ENCODE data around the gene KIF26B.

KIF26B gene

DNA sequence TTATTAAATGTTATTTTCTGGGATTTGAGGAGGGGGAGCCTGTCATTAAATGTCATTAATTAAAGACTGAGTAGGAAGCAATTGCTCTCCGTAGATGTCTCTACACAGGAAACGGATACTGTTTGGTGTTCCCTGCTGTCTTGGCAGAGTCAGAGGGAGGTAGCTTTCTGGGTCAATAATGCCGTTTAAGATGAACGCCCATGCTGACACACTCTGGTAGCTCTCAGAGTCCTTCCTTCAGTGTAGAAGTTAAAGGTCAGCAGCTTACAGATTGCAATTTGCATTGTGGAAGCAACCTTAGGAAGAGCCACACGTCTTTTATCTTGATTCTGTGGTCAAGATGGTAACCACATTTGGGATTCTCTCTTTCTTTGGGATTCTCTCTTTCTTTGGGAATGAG, 257.5 kb downstream of the KIF26B start:
- DNase-seq (ENCODE audit: insufficient read length, low spot score) (no peak), FAIRE-seq (no peak)
- TF ChIP-seq PAX5 (IDR thresholded peaks at IDR 0.05; ENCODE audit: insufficient read depth, low read length, severe bottlenecking) (no peak), TAF1 (IDR thresholded peaks at IDR 0.05; ENCODE audit: low read depth, low read length) (no peak), SPI1 (IDR thresholded peaks at IDR 0.05; ENCODE audit: low read depth, low read length) (no peak), POLR2A (IDR thresholded peaks at IDR 0.05; ENCODE audit: low read depth, low read length) (no peak), POU2F2 (IDR thresholded peaks at IDR 0.05; ENCODE audit: low read depth, low read length) (no peak), POLR2AphosphoS5 (IDR thresholded peaks at IDR 0.05; ENCODE audit: low read depth, low read length) (no peak)

DNA sequence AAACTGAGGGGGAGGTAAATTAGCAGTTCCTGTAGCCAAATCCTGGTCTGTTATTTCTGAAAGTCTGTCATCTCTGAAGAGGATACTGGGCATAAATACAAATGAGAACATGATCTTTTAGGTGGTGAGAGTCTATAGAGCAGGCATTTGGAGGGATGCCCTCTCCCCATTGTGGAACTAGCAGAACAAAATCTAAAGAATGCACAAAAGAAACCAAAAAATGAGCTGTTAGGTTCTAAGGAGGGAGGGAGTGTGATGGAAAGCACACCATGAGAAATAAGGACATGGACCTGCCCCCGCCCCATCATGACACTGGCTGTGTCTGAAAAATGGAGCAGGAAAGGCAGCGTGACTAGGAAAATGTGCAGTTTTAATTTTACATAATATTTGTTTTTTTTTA, 262.0 kb downstream of the KIF26B start:
- DNase-seq (ENCODE audit: insufficient read length, low spot score) (no peak), FAIRE-seq (no peak)
- TF ChIP-seq POLR2AphosphoS5 (IDR thresholded peaks at IDR 0.05; ENCODE audit: low read depth, low read length) (no peak), PAX5 (IDR thresholded peaks at IDR 0.05; ENCODE audit: insufficient read depth, low read length, severe bottlenecking) (no peak)

DNA sequence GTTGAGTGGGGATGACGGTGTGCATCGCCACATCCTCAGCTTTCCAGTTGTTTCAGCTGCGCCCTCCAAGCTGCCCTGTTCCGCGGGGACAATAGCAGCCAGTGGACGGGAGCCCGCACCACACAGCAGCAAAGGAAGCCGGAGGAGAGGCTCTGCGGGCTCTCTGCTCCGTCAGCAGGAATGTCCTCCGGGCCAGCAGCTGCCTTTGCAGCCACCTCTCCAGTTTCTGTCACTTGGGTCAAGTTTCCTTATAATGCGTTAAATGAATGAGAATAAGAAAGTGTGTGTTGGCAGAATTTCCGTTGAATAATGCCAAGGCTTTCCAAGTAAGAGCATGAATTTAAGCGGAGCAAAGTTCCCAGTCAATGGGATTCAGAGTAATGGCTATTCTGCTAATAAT, 263.3 kb downstream of the KIF26B start:
- no peak for FAIRE-seq
- TF ChIP-seq POU2F2 (IDR thresholded peaks at IDR 0.05; ENCODE audit: low read depth, low read length) (no peak), POLR2AphosphoS5 (IDR thresholded peaks at IDR 0.05; ENCODE audit: low read depth, low read length) (no peak), PAX5 (IDR thresholded peaks at IDR 0.05; ENCODE audit: insufficient read depth, low read length, severe bottlenecking) (no peak), SPI1 (IDR thresholded peaks at IDR 0.05; ENCODE audit: low read depth, low read length) (no peak), TAF1 (IDR thresholded peaks at IDR 0.05; ENCODE audit: low read depth, low read length) (no peak), POLR2A (IDR thresholded peaks at IDR 0.05; ENCODE audit: low read depth, low read length) (no peak)

DNA sequence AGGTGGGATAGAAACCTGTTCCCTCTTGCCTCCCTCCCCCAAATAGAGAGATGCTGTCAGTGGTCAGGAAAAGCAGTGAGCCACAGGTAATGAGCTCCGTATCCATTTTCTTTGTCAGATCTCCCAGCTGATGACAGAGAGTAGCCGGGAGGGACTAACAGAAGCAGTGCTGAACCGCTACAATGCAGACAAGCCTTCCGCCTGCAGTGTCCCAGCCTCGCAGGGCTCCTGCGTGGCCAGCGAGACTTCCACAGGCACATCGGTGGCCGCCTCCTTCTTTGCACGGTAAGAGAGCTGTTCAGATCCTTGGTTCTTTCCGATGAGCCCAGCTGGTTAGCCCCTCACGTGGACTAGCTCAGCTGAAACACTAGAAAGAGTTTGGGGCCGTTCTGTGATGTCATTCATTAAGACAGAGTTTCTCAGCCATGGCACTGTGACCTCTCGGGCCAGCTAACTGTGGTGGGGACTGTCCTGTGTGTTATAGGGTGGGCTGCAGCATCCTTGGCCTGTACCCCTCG, 264.7 kb downstream of the KIF26B start:
- DNase-seq (ENCODE audit: insufficient read length, low spot score): no peak
- FAIRE-seq: no peak
- TF ChIP-seq TAF1 (IDR thresholded peaks at IDR 0.05; ENCODE audit: low read depth, low read length) (no peak), PAX5 (IDR thresholded peaks at IDR 0.05; ENCODE audit: insufficient read depth, low read length, severe bottlenecking) (no peak), POLR2A (IDR thresholded peaks at IDR 0.05; ENCODE audit: low read depth, low read length) (no peak), POU2F2 (IDR thresholded peaks at IDR 0.05; ENCODE audit: low read depth, low read length) (no peak)

More for the DNA sequence above, 263.3 kb downstream of the KIF26B start:
- no peak for DNase-seq (ENCODE audit: insufficient read length, low spot score)

- TF ChIP-seq POLR2A (IDR thresholded peaks at IDR 0.05; ENCODE audit: low read depth, low read length) (no peak), SPI1 (IDR thresholded peaks at IDR 0.05; ENCODE audit: low read depth, low read length) (no peak), TAF1 (IDR thresholded peaks at IDR 0.05; ENCODE audit: low read depth, low read length) (no peak), POLR2AphosphoS5 (IDR thresholded peaks at IDR 0.05; ENCODE audit: low read depth, low read length) (no peak), POU2F2 (IDR thresholded peaks at IDR 0.05; ENCODE audit: low read depth, low read length) (no peak), PAX5 (IDR thresholded peaks at IDR 0.05; ENCODE audit: insufficient read depth, low read length, severe bottlenecking) (no peak)
- DNase-seq (ENCODE audit: insufficient read length, low spot score) (no peak), FAIRE-seq (no peak)
Observed at GRCh38 chr1:245419989-245420388, 265.2 kb downstream of the KIF26B start.

- no peak for TF ChIP-seq PAX5 (IDR thresholded peaks at IDR 0.05; ENCODE audit: insufficient read depth, low read length, severe bottlenecking)
- TF ChIP-seq TAF1 (IDR thresholded peaks at IDR 0.05; ENCODE audit: low read depth, low read length): no peak
- TF ChIP-seq POLR2AphosphoS5 (IDR thresholded peaks at IDR 0.05; ENCODE audit: low read depth, low read length): no peak
- TF ChIP-seq POU2F2 (IDR thresholded peaks at IDR 0.05; ENCODE audit: low read depth, low read length): no peak
- TF ChIP-seq POLR2A (IDR thresholded peaks at IDR 0.05; ENCODE audit: low read depth, low read length): no peak
- no peak for TF ChIP-seq SPI1 (IDR thresholded peaks at IDR 0.05; ENCODE audit: low read depth, low read length)
- FAIRE-seq (no peak), DNase-seq (ENCODE audit: insufficient read length, low spot score) (no peak)
Observed at GRCh38 chr1:245420926-245421325, 266.1 kb downstream of the KIF26B start.

GRCh38 chr1:245428681-245429080, 273.9 kb downstream of the KIF26B start:
- no peak for TF ChIP-seq SPI1 (IDR thresholded peaks at IDR 0.05; ENCODE audit: low read depth, low read length)
- no peak for TF ChIP-seq TAF1 (IDR thresholded peaks at IDR 0.05; ENCODE audit: low read depth, low read length)
- TF ChIP-seq POLR2AphosphoS5 (IDR thresholded peaks at IDR 0.05; ENCODE audit: low read depth, low read length): no peak
- no peak for TF ChIP-seq POLR2A (IDR thresholded peaks at IDR 0.05; ENCODE audit: low read depth, low read length)
- TF ChIP-seq PAX5 (IDR thresholded peaks at IDR 0.05; ENCODE audit: insufficient read depth, low read length, severe bottlenecking): no peak
- TF ChIP-seq POU2F2 (IDR thresholded peaks at IDR 0.05; ENCODE audit: low read depth, low read length): no peak
- DNase-seq (ENCODE audit: insufficient read length, low spot score): no peak
- FAIRE-seq: no peak

GRCh38 chr1:245431706-245432105, 276.9 kb downstream of the KIF26B start:
- TF ChIP-seq TAF1 (IDR thresholded peaks at IDR 0.05; ENCODE audit: low read depth, low read length): no peak
- no peak for TF ChIP-seq SPI1 (IDR thresholded peaks at IDR 0.05; ENCODE audit: low read depth, low read length)
- TF ChIP-seq POLR2A (IDR thresholded peaks at IDR 0.05; ENCODE audit: low read depth, low read length): no peak
- no peak for TF ChIP-seq POLR2AphosphoS5 (IDR thresholded peaks at IDR 0.05; ENCODE audit: low read depth, low read length)
- no peak for TF ChIP-seq PAX5 (IDR thresholded peaks at IDR 0.05; ENCODE audit: insufficient read depth, low read length, severe bottlenecking)
- TF ChIP-seq POU2F2 (IDR thresholded peaks at IDR 0.05; ENCODE audit: low read depth, low read length): no peak
- DNase-seq (ENCODE audit: insufficient read length, low spot score): no peak
- FAIRE-seq: no peak

GRCh38 chr1:245432228-245432875, 277.6 kb downstream of the KIF26B start:
- FAIRE-seq (no peak), DNase-seq (ENCODE audit: insufficient read length, low spot score) (no peak)
- TF ChIP-seq POU2F2 (IDR thresholded peaks at IDR 0.05; ENCODE audit: low read depth, low read length) (no peak), POLR2AphosphoS5 (IDR thresholded peaks at IDR 0.05; ENCODE audit: low read depth, low read length) (no peak), PAX5 (IDR thresholded peaks at IDR 0.05; ENCODE audit: insufficient read depth, low read length, severe bottlenecking) (no peak), POLR2A (IDR thresholded peaks at IDR 0.05; ENCODE audit: low read depth, low read length) (no peak), TAF1 (IDR thresholded peaks at IDR 0.05; ENCODE audit: low read depth, low read length) (no peak), SPI1 (IDR thresholded peaks at IDR 0.05; ENCODE audit: low read depth, low read length) (no peak)

DNA sequence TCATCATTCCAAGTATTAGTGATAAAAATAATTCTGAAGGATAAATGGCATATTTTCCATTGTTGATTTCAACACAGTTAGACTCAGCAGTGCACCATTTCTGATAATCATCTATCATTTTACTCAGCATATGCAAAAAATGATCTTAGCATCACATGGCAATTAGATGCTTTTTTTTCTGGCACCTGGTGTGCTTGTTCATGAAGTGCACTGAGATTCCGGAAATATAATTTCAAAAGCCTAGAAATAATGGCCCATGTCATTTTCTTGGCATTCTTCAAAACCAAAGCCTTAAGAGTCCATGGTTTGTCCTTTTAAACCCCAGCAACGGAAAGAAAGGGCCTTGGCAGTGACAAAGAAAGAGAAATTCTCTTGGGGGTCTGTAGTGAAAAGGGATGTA, 278.8 kb downstream of the KIF26B start:
- FAIRE-seq (no peak), DNase-seq (ENCODE audit: insufficient read length, low spot score) (no peak)
- TF ChIP-seq PAX5 (IDR thresholded peaks at IDR 0.05; ENCODE audit: insufficient read depth, low read length, severe bottlenecking) (no peak), SPI1 (IDR thresholded peaks at IDR 0.05; ENCODE audit: low read depth, low read length) (no peak), POU2F2 (IDR thresholded peaks at IDR 0.05; ENCODE audit: low read depth, low read length) (no peak), POLR2A (IDR thresholded peaks at IDR 0.05; ENCODE audit: low read depth, low read length) (no peak), TAF1 (IDR thresholded peaks at IDR 0.05; ENCODE audit: low read depth, low read length) (no peak), POLR2AphosphoS5 (IDR thresholded peaks at IDR 0.05; ENCODE audit: low read depth, low read length) (no peak)
